ENCODE results near the gene P3H2.

GRCh38 chr3:190059242-190059590, 61.5 kb downstream of the P3H2 start:
- TF ChIP-seq ZNF274 (IDR thresholded peaks at IDR 0.05; ENCODE audit: low read depth, low read length) = no peak
- TF ChIP-seq YY1 (IDR thresholded peaks at IDR 0.05; ENCODE audit: insufficient read depth, insufficient read length) = no peak
